B cell (primary cell): ENCODE data around the gene ACSL1.

ENCODE experiments used
- CTCF ChIP-seq: fragments of 200-600 bp; IDR thresholded peaks from one replicate; pipeline ENCODE4 v1.8.0; 2022; ENCODE audit warnings: antibody characterized with exemption, mild to moderate bottlenecking
- EZH2 ChIP-seq: IDR thresholded peaks from 2 replicates; pipeline ENCODE4 v1.6.1; 2012; ENCODE audit warnings: borderline replicate concordance, low read depth, mild to moderate bottlenecking, moderate library complexity, low read length; ENCODE audit not compliant: insufficient read depth, poor library complexity, severe bottlenecking

GRCh38 chr4:184812199-184812542 lies 13.6 kb downstream of the ACSL1 start:
- TF ChIP-seq CTCF = no peak
- TF ChIP-seq EZH2 = no peak
